Right renal cortex interstitium (tissue), 3 donors: ENCODE data around the gene ARHGEF39. TPM values are rescaled to one million over a fixed set of nuclear protein-coding genes. Genes with fewer than 3 reads are reported as not detected.
A peak's percentile ranks its signal among the peaks of the same experiment; 100 is the strongest.

Source experiments
- DNase-seq, 3 donors: peaks; one replicate each; pipeline ENCODE4 v3.0.0-alpha.2; 2013; ENCODE audit warnings: low read depth in 3 of 3, low spot score in 2 of 3
- polyA plus RNA-seq, 3 donors: library from polyadenylated mRNA; unstranded; fragments of 120-200 nt; gene quantifications; one replicate each; pipeline ENCODE4 v1.2.1, GENCODE V29; 2013; ENCODE audit not compliant: insufficient read length in 3 of 3

Gene ARHGEF39, protein sequence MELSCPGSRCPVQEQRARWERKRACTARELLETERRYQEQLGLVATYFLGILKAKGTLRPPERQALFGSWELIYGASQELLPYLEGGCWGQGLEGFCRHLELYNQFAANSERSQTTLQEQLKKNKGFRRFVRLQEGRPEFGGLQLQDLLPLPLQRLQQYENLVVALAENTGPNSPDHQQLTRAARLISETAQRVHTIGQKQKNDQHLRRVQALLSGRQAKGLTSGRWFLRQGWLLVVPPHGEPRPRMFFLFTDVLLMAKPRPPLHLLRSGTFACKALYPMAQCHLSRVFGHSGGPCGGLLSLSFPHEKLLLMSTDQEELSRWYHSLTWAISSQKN
- polyA plus RNA-seq, result 1 to 10 TPM; 7.4 to 8.1 (median 7.8) TPM

DNA sequence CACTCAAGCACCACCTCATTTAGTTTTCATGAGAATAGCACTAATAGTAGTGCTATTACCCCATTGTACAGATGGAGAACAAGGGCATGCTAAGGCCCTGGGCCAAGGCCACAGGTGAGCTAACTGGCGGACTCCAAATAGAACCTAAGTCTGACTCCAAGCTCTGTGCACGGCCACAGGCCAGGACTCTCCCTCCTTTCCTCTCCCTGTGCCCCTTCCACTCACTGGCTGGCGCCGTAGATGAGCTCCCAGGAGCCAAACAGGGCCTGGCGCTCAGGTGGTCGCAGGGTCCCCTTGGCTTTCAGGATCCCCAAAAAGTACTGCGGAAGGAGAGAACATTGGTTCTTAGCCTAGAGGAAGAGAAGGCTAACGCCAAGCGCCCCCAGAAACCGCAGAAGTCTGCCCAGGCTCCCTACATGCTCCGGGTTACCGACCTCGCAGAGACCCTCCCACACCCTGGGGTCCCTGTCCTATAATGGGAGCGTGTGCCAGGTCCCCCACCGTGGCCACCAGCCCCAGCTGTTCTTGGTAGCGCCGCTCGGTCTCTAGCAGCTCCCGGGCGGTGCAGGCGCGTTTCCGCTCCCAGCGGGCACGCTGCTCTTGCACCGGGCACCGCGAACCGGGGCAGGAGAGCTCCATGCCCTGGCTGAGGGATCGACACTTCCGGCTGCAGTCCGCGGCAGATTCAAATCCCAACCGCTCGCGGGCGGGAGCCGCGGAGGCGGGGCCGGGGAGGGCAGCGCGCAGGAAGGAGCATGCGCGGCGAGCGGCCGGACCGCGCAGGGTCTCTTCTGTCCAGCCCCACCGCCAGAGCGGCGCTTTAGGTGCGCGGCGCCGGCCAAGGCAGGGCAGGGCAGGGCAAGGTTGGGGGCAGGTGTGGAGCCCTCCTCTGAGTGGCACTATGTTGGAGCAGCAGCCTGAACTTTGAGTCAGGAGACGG is at the start of gene ARHGEF39:
Gene ARHGEF39, minus strand, starts transcription at position 665 of the 940 bp plus-strand sequence. Its CDS starts 26 bp downstream, at position 639.
- DNase-seq, result peak in 2 of 3 donors; percentile 68 to 71

DNA sequence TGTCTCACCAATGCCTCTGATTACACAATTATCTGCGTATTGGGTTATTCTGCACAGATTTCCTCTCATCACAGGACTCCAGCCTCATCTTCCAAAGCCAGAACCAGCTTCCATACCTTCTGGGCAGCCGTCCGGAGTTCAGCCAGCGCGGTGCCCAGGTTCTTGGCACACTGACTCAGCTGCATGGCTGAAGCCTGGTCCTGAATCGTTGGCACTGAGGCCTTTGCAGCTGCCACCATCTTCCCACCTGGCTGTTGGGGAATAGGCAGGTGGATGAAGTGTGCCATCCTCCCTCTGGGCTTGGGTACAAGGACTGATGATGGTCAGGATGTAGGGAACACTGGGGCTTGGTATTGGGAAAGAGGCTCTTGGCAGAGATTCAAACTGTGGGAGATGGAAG is 49.1 kb upstream of the ARHGEF39 start:
- DNase-seq, result no peak

DNA sequence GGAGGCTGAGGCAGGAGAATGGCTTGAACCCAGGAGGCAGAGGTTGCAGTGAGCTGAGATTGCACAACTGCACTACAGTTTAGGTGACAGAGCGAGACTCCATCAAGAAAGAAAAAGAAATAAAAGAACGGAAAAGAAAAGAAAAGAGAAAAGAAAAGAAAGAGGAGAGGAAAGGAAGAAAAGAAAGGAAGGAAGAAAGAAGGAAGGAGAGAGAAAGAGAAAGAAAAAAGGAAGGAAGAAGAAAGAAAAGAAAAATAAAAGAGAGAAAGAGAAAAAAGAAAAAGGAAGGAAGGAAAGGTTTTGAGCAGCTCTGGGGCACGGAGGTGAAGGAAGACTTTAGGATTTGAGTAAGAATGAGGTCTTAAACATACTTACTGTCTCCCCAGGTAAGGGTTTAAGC is 48.6 kb upstream of the ARHGEF39 start:
- DNase-seq, result no peak

DNA sequence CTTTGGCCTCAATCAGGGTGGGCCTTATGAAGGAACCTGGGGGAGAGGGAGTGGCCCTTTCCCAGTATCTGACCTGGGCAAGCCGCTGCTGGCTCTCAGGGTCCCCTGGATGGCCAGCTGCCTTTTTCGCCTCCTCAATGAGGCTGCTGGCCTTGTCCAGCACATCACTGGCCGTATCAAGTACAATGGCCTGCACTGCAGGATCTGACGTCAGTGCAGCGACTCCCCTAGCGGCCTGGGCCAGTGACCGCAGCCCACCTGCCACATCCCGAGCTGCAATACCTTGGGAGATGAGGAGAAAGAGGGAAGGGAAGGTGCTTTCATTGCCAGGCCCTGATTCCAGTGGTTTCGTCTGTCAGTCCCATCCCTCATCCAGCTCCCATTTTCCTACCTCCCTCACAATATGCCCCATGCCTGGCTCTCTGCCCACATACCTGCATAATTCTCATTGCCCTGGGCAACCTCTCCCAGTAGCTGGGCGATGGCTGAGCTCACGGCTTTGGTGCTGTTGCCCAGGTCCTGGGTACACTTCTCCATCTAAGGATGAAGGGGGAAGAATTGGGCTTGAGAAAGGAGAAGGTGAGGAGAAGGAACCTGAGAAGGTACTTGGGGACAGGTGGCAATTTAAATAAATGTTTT is 47.9 kb upstream of the ARHGEF39 start:
- no peak for DNase-seq

DNA sequence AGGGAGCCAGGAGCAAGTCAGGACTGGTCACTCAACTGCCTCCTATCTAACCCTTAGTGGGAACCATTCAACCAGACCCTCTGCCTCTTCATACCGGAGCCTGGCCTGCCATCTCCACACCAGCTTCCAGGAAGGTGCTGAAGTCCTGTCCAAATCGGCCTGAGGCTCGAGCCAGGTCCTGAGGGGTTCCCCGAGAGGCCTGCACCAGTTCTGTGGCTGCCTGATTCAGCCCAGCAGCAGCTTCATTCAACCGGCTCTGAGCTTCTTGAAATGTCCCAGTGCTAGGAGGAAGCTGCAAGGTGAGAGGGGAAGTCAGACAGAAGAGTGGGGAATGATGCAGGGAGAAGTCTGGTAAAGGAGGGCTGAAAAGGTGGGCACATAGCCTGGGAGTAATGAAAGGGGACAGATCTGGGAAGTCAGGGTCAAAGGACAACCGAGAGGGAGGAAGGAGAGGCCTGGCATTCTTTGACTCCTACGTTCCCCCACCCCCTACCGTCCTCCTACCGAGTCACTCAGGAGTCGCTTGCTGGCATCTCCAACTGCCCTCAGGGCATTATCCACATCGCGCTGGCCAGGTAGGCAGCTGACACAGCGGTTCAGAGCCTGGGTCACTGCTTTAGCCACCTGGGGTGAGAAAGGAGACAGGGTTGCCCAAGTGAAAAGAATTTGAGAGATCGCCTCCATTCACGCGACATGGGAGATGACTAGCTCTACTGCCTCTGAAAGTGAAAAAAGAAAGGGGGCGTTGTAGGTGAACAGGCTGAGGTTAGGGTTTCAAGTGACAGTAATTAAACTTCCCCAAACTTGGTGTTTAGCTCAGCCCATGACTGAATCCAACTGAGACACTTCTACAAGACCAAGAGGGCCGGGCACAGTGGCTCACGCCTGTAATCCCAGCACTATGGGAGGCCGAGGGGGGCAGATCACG is 46.8 kb upstream of the ARHGEF39 start:
- DNase-seq, result no peak

DNA sequence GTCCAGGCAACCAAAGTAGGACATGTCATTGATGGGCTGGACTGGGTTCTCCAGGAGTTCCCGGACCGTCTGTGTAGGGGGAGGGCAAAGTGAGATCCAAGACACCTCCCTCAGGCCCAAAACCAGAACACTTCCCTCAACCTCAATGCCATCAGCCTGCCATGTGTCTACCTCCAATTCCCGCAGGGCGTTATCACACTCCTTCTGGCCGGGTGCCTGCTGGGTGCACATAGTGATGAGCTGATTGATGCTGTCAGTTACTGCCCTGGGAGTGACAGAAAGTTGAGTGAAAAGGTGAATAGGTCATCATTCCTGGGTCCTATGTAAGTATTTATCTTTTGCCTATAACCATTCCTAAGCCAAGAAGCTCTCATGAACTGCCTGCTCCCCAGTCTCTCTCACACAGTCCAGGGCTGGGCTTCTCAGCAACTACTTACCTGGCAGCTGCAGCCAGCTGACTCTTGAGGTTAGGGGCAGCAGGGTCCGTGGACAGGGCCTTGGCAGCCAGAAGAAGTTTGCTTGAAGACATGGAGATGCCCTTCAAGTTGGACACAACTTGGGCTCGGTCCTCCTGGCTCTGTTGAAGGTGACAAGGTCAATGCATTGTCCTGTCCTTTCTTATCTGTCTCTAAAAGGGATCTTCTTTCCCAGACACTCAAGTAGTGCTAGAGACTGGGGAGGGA is 46.0 kb upstream of the ARHGEF39 start:
- DNase-seq, result no peak

DNA sequence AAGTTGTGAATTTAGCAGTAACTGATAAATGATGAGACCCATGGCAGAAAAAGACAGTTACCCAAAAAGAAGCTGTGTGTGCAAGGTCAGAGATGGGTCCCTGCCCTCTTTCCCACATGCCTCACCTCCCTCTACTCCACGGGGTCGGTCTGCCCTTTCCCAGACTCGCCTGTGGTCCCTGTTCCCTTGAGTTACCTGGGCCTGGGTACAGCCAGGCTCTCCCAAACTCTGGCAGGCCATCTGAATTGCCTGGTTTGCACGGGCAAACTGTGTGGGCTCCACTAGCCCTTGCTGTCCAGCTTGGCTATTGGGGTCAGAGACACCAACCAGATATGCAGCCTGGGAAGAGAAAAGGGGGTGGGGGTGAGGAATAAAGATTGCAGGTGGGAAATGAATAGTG is 43.2 kb upstream of the ARHGEF39 start:
- no peak for DNase-seq

DNA sequence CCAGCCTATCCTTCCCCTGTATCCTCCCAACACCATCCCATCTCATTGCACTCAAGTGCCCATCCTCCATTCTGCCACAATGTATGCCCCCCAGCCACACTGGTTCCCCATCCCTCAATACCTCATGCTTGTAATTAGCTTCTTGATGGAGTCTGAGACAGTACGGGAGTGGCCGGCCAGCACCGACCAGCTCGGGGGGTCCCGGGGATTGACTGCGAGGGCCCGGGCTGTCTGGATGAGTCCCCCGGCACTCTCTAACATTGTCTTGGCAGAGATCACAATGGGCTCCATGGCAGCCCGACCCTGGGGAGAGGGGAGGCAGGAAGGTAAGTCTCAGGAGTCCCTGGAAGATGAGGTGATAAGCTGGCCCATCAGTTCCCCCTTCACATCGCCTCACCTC is 42.0 kb upstream of the ARHGEF39 start:
- no peak for DNase-seq

DNA sequence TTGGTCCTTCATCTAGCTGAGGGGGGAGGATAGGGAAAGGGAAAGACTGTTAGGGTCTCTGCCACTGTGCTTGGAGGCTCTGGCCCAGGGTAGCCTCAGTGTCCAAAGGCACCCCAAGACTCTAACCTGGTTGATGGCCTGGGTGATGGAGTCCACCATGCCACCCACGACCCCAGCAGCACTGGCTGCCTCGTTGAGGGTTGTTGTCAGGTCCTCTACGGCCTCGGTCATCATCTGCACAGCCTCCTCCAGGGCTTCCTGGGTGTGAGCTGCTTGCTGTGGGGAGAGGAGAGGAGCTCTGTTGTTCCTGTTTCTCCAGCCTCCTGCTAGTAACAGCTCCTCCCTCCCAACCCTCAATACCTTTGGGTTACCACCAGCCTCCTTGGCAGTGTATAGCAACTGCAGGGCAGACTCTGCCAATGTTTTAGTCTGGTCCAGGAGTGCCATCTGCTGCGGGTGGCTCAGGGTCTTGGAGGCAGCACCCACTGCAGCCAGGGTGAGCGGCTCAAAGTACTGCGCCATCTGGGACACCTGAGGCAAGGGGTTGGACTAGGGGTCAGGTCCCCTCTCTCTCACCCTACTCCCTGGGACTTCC is 40.9 kb upstream of the ARHGEF39 start:
- no peak for DNase-seq

DNA sequence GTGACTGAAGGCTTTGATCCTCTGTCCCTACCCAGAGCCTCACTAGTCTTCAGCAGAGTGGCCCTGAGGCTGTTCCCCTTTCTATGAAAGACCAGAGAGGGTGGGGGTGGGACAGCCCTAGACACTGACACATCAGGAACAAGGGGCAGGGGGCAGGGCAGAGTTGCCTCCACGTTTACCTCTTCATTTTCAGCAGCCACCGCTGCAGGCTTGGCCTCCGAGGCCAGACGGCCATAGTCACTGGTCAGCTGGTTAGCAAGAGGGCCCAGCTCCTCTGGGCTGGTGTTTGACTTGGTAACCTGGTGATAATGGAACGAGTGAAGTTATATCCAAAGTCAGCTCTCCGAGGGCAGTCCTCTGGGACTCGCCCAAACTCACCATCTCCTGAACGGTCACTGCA is 40.4 kb upstream of the ARHGEF39 start:
- DNase-seq, result no peak

DNA sequence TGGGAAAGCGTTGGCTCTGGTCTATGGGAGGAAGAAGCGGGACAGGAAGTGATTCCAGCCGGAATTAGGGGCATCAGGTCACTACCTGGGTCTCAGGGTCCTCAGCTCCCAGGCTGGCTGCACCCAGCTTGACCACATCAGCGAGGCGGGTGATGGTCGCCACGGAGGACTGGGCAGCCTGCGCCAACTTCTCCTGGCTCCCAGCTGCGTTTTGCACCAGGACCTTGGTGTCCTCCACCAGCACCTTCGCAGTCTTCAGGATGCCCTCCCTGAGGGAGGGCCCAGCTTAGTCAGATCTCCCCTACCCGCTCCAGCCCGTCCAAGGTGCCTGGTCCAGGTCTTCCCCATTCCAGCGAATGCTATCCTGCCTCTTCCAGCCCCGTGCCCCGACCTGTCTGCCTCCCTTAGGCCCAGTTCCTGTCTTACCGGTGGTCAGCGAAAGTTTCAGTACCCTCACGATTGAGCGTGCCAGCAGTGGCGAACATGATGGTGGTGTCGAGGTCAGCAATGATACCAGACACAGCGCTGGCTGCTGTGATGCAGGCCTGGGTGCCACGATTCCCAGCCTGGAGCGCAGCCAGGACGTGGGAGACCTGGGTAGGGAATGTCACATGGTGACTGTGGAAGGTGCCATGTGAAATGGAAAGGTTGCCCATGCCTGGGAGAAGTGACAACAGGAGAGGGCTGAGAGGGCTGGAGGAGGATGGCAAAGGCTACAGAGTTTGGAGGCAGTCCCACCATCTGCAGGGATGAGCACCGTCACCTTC is 39.1 kb upstream of the ARHGEF39 start:
- DNase-seq, result no peak

DNA sequence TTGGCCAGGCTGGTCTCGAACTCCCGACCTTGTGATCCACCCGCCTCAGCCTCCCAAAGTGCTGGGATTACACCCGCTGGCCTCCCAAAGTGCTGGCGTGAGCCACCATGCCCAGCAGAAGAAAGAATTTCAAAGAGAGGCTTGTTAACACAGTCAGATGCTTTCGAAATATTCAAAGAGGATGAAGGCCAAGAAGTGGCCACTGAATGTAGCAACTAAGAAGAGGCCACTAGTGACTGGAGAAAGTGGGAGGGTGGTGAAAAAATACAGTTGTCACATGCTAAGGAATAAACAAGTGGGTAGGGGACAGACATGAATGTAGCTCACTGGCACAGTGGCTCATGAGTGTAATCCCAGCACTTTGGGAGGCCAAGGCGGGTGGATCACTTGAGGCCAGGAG is 37.7 kb upstream of the ARHGEF39 start:
- DNase-seq, result no peak

DNA sequence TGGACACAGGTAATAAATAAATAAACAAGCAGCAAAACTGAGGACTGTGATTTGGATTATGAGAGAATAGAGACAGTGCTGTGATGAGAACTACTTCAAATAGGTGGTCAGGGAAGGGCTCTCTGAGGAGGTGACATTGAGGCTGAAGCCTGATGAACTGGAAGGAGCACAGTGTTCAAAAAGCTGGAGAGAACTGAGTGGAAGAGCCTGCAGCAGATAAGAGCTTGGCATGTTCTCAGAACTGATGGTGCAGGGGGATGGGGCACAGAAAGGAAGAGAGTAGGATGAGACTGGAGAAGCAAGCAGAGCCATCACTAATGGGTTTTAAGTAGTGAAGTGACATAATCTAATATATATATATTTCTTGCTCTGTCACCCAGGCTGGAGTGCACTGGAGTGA is 35.9 kb upstream of the ARHGEF39 start:
- DNase-seq, result no peak

DNA sequence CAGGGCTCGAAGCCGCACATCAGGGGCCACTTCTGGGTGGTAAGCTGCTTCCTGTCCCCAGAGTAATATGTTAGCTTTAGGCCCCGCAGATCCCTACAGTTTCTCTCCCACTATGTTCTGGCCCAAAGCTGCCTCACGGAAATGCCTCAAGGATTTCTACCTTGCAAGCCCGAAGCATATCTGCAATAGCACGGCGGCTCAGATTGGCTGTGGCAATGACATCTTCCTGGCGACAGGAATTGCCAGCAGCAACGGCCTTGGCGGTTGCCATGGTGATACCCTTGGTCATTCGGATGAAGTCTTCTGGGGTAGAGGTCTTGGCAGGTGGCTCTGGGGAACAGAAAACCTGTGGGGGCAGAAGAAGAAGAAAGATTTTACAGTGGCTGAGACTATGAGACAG is 35.0 kb upstream of the ARHGEF39 start:
- no peak for DNase-seq

DNA sequence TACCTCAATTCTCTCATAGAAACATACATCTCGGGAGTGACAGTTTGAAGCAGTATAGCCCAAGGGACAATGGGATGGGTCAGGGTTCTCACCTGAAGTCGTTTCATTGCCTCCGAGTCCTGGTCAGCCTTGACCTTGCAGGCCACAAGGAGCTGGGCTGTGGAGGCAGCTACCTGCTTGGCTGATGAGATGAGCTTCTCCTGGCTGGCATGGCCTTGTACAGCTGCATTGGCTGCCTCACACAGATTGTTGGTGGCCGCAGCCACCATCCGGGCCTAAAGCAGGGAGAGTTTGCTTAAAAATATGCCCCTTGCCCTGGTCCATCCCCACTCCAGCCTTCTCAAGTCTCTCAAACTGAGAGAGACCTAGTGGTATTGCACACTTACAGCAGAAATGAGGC is 33.2 kb upstream of the ARHGEF39 start:
- no peak for DNase-seq

DNA sequence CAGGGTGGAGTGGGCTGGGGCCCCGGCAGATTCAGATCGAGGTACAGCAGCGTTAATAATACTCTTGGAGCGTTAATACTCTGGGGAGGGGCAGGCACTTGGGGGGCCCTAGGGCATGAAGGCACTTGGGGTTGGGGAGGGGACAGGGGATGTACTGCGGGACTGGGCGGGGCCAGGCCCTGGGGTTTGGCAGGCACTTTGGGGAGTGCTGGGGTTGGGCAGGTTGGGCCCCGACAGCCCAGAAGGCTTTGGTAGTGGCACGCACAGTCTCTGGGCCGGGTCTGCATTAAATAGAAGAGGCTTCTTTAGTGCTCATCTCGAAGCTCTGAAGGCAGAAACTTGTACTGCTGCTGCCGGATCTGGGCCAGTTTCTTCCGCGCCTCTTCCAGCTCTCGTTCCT is 32.5 kb upstream of the ARHGEF39 start:
- no peak for DNase-seq

DNA sequence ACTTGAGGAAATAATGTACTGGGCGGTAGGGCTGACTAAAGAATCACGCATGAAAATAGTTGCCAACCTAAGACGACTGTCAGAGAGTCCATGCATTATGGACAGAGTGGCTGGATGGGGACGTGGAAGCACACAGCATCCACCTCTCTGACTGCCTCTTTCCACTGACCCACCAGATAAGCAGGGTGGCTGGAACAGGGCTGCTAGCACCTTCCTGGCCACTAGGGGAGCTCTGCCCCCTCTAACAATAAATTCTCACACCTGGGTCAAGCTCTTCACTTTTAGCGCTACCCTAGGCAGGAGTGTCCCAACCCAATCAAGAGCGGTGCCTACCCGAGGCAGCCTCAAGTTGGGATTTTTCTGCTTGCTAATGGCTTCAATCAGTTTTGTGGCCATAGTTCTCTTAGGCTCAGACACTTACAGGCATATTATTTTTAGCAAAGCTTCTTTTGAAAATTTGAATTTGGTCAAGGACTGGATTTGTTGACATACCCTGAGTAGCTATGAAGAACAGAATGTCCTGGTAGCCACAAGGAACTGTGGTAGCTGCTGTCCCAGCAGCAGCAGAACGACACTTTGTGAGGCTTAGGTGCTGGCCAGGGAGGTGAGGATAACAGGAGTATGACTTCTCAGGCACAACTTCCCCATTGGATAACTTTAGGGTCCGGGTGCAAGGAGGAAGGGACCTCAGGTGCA is 31.7 kb upstream of the ARHGEF39 start:
- no peak for DNase-seq

DNA sequence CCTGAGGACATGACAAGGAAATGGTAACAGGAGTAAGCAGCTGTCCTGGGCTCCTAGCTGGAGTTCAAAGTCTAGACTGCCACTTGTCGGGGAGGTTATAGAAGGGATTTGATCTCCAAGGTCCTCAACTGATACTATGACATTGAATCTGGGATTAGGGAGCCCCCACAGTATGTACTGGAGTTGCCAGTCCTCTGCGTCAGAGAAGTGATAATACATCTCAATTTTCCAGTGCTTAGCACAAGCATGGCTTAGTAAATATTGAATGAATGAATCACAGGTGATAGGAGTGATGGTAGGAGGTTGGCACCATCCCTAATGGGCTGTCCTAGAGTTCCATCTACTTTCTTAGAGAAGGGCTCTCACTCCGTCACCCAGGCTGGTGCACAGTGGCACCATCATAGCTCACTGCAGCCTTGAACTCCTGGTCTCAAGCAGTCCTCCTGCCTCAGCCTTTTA is 31.0 kb upstream of the ARHGEF39 start:
- no peak for DNase-seq
